Kidney (tissue), 22 donors: ENCODE data around the gene ANKRD50. TPM values are rescaled to one million over a fixed set of nuclear protein-coding genes. Genes with fewer than 3 reads are reported as not detected.

Experiments
- DNase-seq, 5 donors: peaks; one replicate each; pipeline ENCODE4 v3.0.0-alpha.2; 2013 to 2020
- FAIRE-seq: peaks from 2 replicates; lab custom pipeline; 2012; peaks lifted over from hg19 to GRCh38; lab: Jason Lieb, UNC
- H3K27ac ChIP-seq, 2 donors: one replicate each; pipeline ENCODE4 v1.7.0; 2013; ENCODE audit warnings: low read depth in 2 of 2, low read length in 2 of 2, inconsistent platforms in 1 of 2
- H3K27me3 ChIP-seq: one replicate; pipeline ENCODE4 v1.7.1; 2013; ENCODE audit warnings: low read length, inconsistent platforms; ENCODE audit not compliant: control insufficient read depth, insufficient read depth
- H3K36me3 ChIP-seq, 3 donors: one replicate each; pipeline versions ENCODE4 v1.7.0 to v1.7.1; 2013; ENCODE audit warnings: low read length in 3 of 3, control low read depth in 1 of 3, inconsistent platforms in 1 of 3; ENCODE audit not compliant: insufficient read depth in 3 of 3, control insufficient read depth in 2 of 3
- H3K4me1 ChIP-seq, 3 donors: one replicate each; pipeline versions ENCODE4 v1.7.0 to v1.7.1; 2013; ENCODE audit warnings: low read length in 3 of 3, inconsistent platforms in 1 of 3, low read depth in 1 of 3; ENCODE audit not compliant: control insufficient read depth in 2 of 3, insufficient read depth in 2 of 3
- H3K4me3 ChIP-seq, 3 donors: one replicate each; pipeline versions ENCODE4 v1.7.0 to v1.8.1; 2013; ENCODE audit warnings: low read length in 3 of 3, control low read depth in 1 of 3, inconsistent platforms in 1 of 3
- H3K9ac ChIP-seq, 3 donors: one replicate each; pipeline versions ENCODE4 v1.7.0 to v1.7.1; 2013; ENCODE audit warnings: low read length in 3 of 3, control low read depth in 1 of 3, inconsistent platforms in 1 of 3
- H3K9me3 ChIP-seq, 3 donors: one replicate each; pipeline versions ENCODE4 v1.7.0 to v1.7.1; 2013; ENCODE audit warnings: low read length in 3 of 3, control low read depth in 1 of 3, inconsistent platforms in 1 of 3; ENCODE audit not compliant: control insufficient read depth in 2 of 3, insufficient read depth in 1 of 3
- intact Hi-C: fragments of 100-400 bp; cut with DNase I; formaldehyde crosslinking; loops from one replicate; pipeline ENCODE4 v1.11.1; 2022
- long read RNA-seq, 10 donors: library from polyadenylated mRNA in 1 of 10; unstranded in 1 of 10; transcript quantifications; one replicate each; pipeline ENCODE4 v2.0.0 and lab custom pipeline, GENCODE V29; 2021 to 2026
- polyA plus RNA-seq: library from polyadenylated mRNA; stranded (reverse); fragments of 350-450 nt; fragmentation: Illumina TruSeq; extraction: RNeasy Lipid Tissue Mini Kit (QIAGEN cat#74804); gene quantifications from one replicate; pipeline ENCODE4 v1.2.3, GENCODE V29; 2014; ENCODE audit warnings: low read depth, low replicate concordance; ENCODE audit not compliant: insufficient read depth
- total RNA-seq: library from RNA; stranded (reverse); fragmentation: NEBNext Ultra II Directional; extraction: Animal tissue kit (Norgen Biotek cat#: 25700); gene quantifications from one replicate; pipeline ENCODE4 v1.2.1, GENCODE V29; 2021
- TF ChIP-seq, protein P1 (sequence below): IDR thresholded peaks from 3 replicates; pipeline ENCODE4 v1.5.1; 2012; ENCODE audit warnings: mild to moderate bottlenecking, moderate library complexity, borderline replicate concordance; ENCODE audit not compliant: insufficient read depth; ENCODE audit errors: extremely low read depth
- donor health status: control.
- donor health status: control.
- donor health status: control.
- donor health status: control.
- donor health status: control.
- donor health status: DM: yes; HTN: yes; CAD: no.
- donor health status: Normal renal cell carcinoma (clear cell type).

ANKRD50 gene
- total RNA-seq: 12.1 TPM
- 2.7 TPM for polyA plus RNA-seq
- long read RNA-seq, donor 1, full-length matches to known transcripts: 5 of 11 reads
- long read RNA-seq, donor 1, partial matches to known transcripts: 6 of 11 reads
- long read RNA-seq, donor 1, other reads (novel, unspliced or antisense): 0 of 11 reads
- long read RNA-seq, donor 2, full-length matches to known transcripts: 1 of 12 reads
- long read RNA-seq, donor 2, partial matches to known transcripts: 11 of 12 reads
- long read RNA-seq, donor 2, other reads (novel, unspliced or antisense): 0 of 12 reads
- long read RNA-seq, donor 3, full-length matches to known transcripts: 2 of 9 reads
- long read RNA-seq, donor 3, partial matches to known transcripts: 7 of 9 reads
- long read RNA-seq, donor 3, other reads (novel, unspliced or antisense): 0 of 9 reads
- long read RNA-seq, donor 4, full-length matches to known transcripts: 1 of 23 reads
- long read RNA-seq, donor 4, partial matches to known transcripts: 22 of 23 reads
- long read RNA-seq, donor 4, other reads (novel, unspliced or antisense): 0 of 23 reads
- long read RNA-seq, donor 5: 0 reads
- long read RNA-seq, donor 6, partial matches to known transcripts: 11 of 11 reads
- long read RNA-seq, donor 6, other reads (novel, unspliced or antisense): 0 of 11 reads
- long read RNA-seq, donor 7, full-length matches to known transcripts: 1 of 3 reads
- long read RNA-seq, donor 7, partial matches to known transcripts: 2 of 3 reads
- long read RNA-seq, donor 7, other reads (novel, unspliced or antisense): 0 of 3 reads
- long read RNA-seq, donor 8, full-length matches to known transcripts: 3 of 12 reads
- long read RNA-seq, donor 8, partial matches to known transcripts: 9 of 12 reads
- long read RNA-seq, donor 8, other reads (novel, unspliced or antisense): 0 of 12 reads
- long read RNA-seq, donor 9, partial matches to known transcripts: 5 of 5 reads
- long read RNA-seq, donor 9, other reads (novel, unspliced or antisense): 0 of 5 reads
- long read RNA-seq, donor 10, full-length matches to known transcripts: 1 of 12 reads
- long read RNA-seq, donor 10, partial matches to known transcripts: 11 of 12 reads
- long read RNA-seq, donor 10, other reads (novel, unspliced or antisense): 0 of 12 reads

- TF ChIP-seq, protein P1, sequence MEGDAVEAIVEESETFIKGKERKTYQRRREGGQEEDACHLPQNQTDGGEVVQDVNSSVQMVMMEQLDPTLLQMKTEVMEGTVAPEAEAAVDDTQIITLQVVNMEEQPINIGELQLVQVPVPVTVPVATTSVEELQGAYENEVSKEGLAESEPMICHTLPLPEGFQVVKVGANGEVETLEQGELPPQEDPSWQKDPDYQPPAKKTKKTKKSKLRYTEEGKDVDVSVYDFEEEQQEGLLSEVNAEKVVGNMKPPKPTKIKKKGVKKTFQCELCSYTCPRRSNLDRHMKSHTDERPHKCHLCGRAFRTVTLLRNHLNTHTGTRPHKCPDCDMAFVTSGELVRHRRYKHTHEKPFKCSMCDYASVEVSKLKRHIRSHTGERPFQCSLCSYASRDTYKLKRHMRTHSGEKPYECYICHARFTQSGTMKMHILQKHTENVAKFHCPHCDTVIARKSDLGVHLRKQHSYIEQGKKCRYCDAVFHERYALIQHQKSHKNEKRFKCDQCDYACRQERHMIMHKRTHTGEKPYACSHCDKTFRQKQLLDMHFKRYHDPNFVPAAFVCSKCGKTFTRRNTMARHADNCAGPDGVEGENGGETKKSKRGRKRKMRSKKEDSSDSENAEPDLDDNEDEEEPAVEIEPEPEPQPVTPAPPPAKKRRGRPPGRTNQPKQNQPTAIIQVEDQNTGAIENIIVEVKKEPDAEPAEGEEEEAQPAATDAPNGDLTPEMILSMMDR: no peak
- no peaks in the 10 kb centered on the region for H3K36me3 ChIP-seq
- peak within 1 kb of the TSS; percentile 96 to 99 for H3K27ac ChIP-seq
- no peaks in the 10 kb centered on the region for H3K27me3 ChIP-seq
- intact Hi-C loops: no loop called here
- H3K4me3 ChIP-seq: peak within 1 kb of the TSS; percentile 86 to 91 (median 90)
- FAIRE-seq (no peak), DNase-seq (peak; percentile 94 to 98 (median 97))
- H3K4me1 ChIP-seq: peaks cover 0 to 7% (median 0%) of the 10 kb centered on the region in 3 donors
- peak within 1 kb of the TSS; percentile 77 to 98 (median 92) for H3K9ac ChIP-seq
- no peaks in the 10 kb centered on the region for H3K9me3 ChIP-seq
These were observed at the start of gene ANKRD50 for GRCh38 chr4:124712372-124713184. Gene ANKRD50, minus strand, starts transcription at chr4:124712732. Its CDS starts 2,221 bp downstream, at chr4:124710511.

- H3K4me1 ChIP-seq: no peaks in the 10 kb centered on the region
- H3K4me3 ChIP-seq: no peak overlapping the region
- H3K36me3 ChIP-seq: no peaks in the 10 kb centered on the region
- no peaks in the 10 kb centered on the region for H3K27me3 ChIP-seq
- no peaks in the 10 kb centered on the region for H3K9me3 ChIP-seq
- TF ChIP-seq, protein P1: no peak
- H3K27ac ChIP-seq: no peak overlapping the region
- DNase-seq (no peak), FAIRE-seq (no peak)
- no peak overlapping the region for H3K9ac ChIP-seq
- intact Hi-C loops: no loop called here
These were observed 44.6 kb upstream of the ANKRD50 start for GRCh38 chr4:124757126-124757525.

DNA sequence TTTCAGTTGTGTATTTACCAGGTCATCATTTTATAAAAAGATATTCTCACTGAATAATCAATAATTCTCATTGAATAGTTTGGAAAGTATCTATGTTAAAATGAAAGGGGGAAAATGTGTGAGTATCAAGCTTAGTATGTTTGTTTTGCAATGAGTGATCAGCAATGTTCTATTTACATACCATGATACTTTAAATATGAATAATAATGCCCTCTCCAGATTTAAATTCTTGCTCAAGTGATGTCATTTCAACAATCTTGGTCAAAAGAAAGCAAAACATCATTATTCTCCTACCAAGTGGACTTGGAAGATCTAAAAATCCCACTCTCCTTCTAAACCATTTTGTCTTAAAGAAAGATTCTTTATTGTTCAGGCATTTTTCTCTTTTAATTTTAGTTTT is 42.1 kb upstream of the ANKRD50 start:
- DNase-seq (no peak), FAIRE-seq (no peak)
- Histone ChIP-seq H3K4me1 (no peaks in the 10 kb centered on the region), H3K27me3 (no peaks in the 10 kb centered on the region), H3K36me3 (no peaks in the 10 kb centered on the region), H3K9me3 (no peaks in the 10 kb centered on the region), H3K27ac (no peak overlapping the region), H3K9ac (no peak overlapping the region), H3K4me3 (no peak overlapping the region)
- intact Hi-C loops: no loop called here
- TF ChIP-seq, protein P1: no peak
